ENCODE measurements around the gene KRTAP2-1.
"Not testable (repeated sequence)": the region's sequence is repeated elsewhere in the genome, so short reads cannot be mapped to it uniquely, and the experiment has no call there.

The KRTAP2-1 gene

GRCh38 chr17:41015454-41015853 lies 31.7 kb downstream of the KRTAP2-1 start:
- in situ Hi-C loops (cut with MboI; ENCODE audit: low sequenced_read_pairs) = no loop called here
- H3K4me1 ChIP-seq = no peaks in the 10 kb centered on the region; the same call in 1 of the 2 replicates

DNA sequence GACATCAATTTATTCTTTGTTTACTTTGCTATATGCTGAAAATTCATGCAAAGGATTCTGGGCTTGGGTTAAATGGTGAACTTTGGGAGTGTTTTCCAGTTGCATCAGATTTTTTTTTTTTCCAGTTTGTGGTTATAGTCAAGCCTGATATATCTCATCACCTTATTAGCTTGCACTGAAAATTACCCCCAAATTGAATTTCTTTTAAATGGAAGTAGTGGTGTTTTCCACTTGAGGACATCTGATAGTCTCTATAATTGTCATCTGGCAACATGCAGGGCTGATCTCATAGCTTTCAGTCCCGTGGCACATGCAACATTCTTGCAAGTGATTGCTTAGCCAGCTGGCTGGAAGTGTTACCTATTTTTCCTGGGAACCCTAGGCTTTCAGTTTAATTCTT lies 33.5 kb downstream of the KRTAP2-1 start:
- Histone ChIP-seq H3K27me3 (ENCODE audit: low read depth) (peaks cover 7% of the 10 kb centered on the region; the same call in 1 of the 2 replicates), H3K4me3 (no peak overlapping the region), H3K36me3 (replicated peaks) (no peaks in the 10 kb centered on the region), H3K9me3 (no peaks in the 10 kb centered on the region), H3K4me1 (peaks cover 12% of the 10 kb centered on the region)
- DNase-seq (ENCODE audit: low spot score in 2 of 2) = no peak
- in situ Hi-C loops (cut with MboI; ENCODE audit: low sequenced_read_pairs) = no loop called here

More at GRCh38 chr17:41015454-41015853, 31.7 kb downstream of the KRTAP2-1 start:
- no peaks in the 10 kb centered on the region for H3K9me3 ChIP-seq
- H3K27me3 ChIP-seq (ENCODE audit: low read depth) = peaks cover 4% of the 10 kb centered on the region; the same call in 1 of the 2 replicates
- H3K36me3 ChIP-seq (replicated peaks) = no peaks in the 10 kb centered on the region
- DNase-seq (ENCODE audit: low spot score in 2 of 2) = no peak
- H3K4me3 ChIP-seq = no peak overlapping the region

GRCh38 chr17:41013181-41013580 lies 33.9 kb downstream of the KRTAP2-1 start:
- H3K4me1 ChIP-seq = peaks cover 12% of the 10 kb centered on the region
- H3K27me3 ChIP-seq (ENCODE audit: low read depth) = peaks cover 7% of the 10 kb centered on the region; the same call in 1 of the 2 replicates
- no peak for DNase-seq (ENCODE audit: low spot score in 2 of 2)
- H3K36me3 ChIP-seq (replicated peaks) = no peaks in the 10 kb centered on the region
- in situ Hi-C loops (cut with MboI; ENCODE audit: low sequenced_read_pairs) = no loop called here
- H3K4me3 ChIP-seq = no peak overlapping the region
- no peaks in the 10 kb centered on the region for H3K9me3 ChIP-seq

GRCh38 chr17:41012326-41013120 lies 34.6 kb downstream of the KRTAP2-1 start:
- no peak for DNase-seq (ENCODE audit: low spot score in 2 of 2)
- Histone ChIP-seq H3K9me3 (no peaks in the 10 kb centered on the region), H3K27me3 (ENCODE audit: low read depth) (peaks cover 7% of the 10 kb centered on the region; the same call in 1 of the 2 replicates), H3K4me1 (peaks cover 12% of the 10 kb centered on the region), H3K36me3 (replicated peaks) (no peaks in the 10 kb centered on the region), H3K4me3 (no peak overlapping the region)
- in situ Hi-C loops (cut with MboI; ENCODE audit: low sequenced_read_pairs) = no loop called here

DNA sequence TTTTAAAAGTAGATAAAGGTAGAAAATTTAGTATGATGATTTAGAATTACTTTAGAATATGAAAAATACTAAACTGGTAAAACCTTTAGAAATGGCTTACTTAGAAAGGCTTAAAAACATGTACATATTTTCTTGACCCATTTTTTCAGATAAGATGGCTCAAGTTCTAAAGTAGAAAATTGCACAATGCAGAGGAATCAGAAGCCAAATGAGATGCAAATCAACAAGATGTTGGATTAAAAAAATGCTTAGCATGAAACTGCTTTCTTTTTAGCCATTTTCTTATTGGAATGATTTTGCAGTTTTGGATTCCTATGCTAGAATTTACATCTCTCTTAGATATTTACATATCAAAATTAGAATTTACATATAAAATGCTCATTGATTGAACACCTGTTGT lies 36.7 kb downstream of the KRTAP2-1 start:
- no peaks in the 10 kb centered on the region for H3K36me3 ChIP-seq (replicated peaks)
- no peaks in the 10 kb centered on the region for H3K9me3 ChIP-seq
- no peak overlapping the region for H3K4me3 ChIP-seq
- peaks cover 12% of the 10 kb centered on the region for H3K4me1 ChIP-seq
- DNase-seq (ENCODE audit: low spot score in 2 of 2) = no peak
- in situ Hi-C loops (cut with MboI; ENCODE audit: low sequenced_read_pairs) = no loop called here
- H3K27me3 ChIP-seq (ENCODE audit: low read depth) = peaks cover 7% of the 10 kb centered on the region; the same call in 1 of the 2 replicates

GRCh38 chr17:41009936-41010335 lies 37.2 kb downstream of the KRTAP2-1 start:
- peaks cover 12% of the 10 kb centered on the region for H3K4me1 ChIP-seq
- no peak overlapping the region for H3K4me3 ChIP-seq
- no peak for DNase-seq (ENCODE audit: low spot score in 2 of 2)
- peaks cover 3% of the 10 kb centered on the region for H3K27me3 ChIP-seq (ENCODE audit: low read depth)
- H3K36me3 ChIP-seq (replicated peaks) = no peaks in the 10 kb centered on the region
- in situ Hi-C loops (cut with MboI; ENCODE audit: low sequenced_read_pairs) = no loop called here
- no peaks in the 10 kb centered on the region for H3K9me3 ChIP-seq

DNA sequence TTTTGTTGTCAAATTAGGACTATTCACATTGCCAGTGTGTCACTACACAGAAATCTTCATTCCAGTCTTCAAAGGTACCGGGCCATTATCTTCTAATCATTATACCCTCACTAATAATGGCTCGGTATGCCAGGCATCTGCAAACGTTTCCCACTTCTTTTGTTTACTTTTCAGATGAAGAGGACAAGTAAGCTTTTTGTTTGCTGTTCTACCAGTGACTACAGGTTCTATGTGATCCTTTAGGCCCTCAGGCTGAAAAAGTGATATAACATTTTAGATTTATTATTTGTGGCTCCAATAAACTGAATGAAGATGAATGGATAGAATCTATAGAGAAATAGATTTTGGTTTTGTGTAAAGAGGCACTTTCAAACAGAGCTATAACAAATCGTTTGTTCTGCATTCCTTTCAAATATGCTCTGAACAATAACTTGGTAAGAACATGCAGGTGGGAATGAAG lies 37.8 kb downstream of the KRTAP2-1 start:
- no peaks in the 10 kb centered on the region for H3K9me3 ChIP-seq
- in situ Hi-C loops (cut with MboI; ENCODE audit: low sequenced_read_pairs) = no loop called here
- DNase-seq (ENCODE audit: low spot score in 2 of 2) = peak; percentile 13 to 69

DNA sequence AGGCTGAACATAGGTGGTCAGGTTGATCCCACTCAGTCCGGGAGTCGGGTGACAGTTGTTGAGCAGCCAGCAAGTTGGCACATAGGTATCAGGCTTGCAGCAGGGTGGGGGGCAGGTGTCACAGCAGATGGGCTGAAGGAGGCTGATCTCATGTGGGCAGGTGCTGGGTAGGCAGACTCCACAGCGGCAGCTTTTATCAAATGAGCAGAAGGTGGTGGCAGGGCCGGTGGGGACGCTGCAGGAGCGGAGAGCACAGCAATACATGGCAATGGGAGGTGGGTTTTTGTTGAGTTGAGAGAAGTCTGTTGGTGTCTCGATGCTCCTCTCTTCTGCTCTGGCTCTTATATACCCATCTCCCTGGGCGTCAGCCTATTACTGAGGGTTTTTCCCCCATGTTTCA lies 38.3 kb downstream of the KRTAP2-1 start, which contains the start of gene KRTAP3-1:
TSS of gene KRTAP3-1 (minus strand) at position 318 of the 400 bp plus-strand sequence. CDS start at position 264, 54 bp downstream.
- H3K9me3 ChIP-seq = no peaks in the 10 kb centered on the region
- peaks cover 10% of the 10 kb centered on the region; the same call in 1 of the 2 replicates for H3K27me3 ChIP-seq (ENCODE audit: low read depth)
- H3K4me3 ChIP-seq = no peak within 1 kb of the TSS
- H3K36me3 ChIP-seq (replicated peaks) = no peaks in the 10 kb centered on the region
- H3K4me1 ChIP-seq = peaks cover 12% of the 10 kb centered on the region
- in situ Hi-C loops (cut with MboI; ENCODE audit: low sequenced_read_pairs) = no loop called here
- no peak for DNase-seq (ENCODE audit: low spot score in 2 of 2)

More for the DNA sequence above, 37.8 kb downstream of the KRTAP2-1 start:
- H3K4me1 ChIP-seq = peaks cover 12% of the 10 kb centered on the region
- no peak overlapping the region for H3K4me3 ChIP-seq
- H3K27me3 ChIP-seq (ENCODE audit: low read depth) = peaks cover 7% of the 10 kb centered on the region; the same call in 1 of the 2 replicates
- H3K36me3 ChIP-seq (replicated peaks) = no peaks in the 10 kb centered on the region

- no peak for DNase-seq (ENCODE audit: low spot score in 2 of 2)
- Histone ChIP-seq H3K9me3 (no peaks in the 10 kb centered on the region), H3K27me3 (ENCODE audit: low read depth) (peaks cover 14% of the 10 kb centered on the region), H3K36me3 (replicated peaks) (no peaks in the 10 kb centered on the region), H3K4me3 (no peak overlapping the region), H3K4me1 (peaks cover 6% of the 10 kb centered on the region)
- in situ Hi-C loops (cut with MboI; ENCODE audit: low sequenced_read_pairs) = no loop called here
Observed at GRCh38 chr17:41004397-41004796, 42.7 kb downstream of the KRTAP2-1 start.

GRCh38 chr17:41003926-41004325 lies 43.2 kb downstream of the KRTAP2-1 start:
- Histone ChIP-seq H3K9me3 (no peaks in the 10 kb centered on the region), H3K4me3 (no peak overlapping the region), H3K36me3 (replicated peaks) (no peaks in the 10 kb centered on the region), H3K27me3 (ENCODE audit: low read depth) (peaks cover 16% of the 10 kb centered on the region), H3K4me1 (peaks cover under 1% of the 10 kb centered on the region)
- in situ Hi-C loops (cut with MboI; ENCODE audit: low sequenced_read_pairs) = no loop called here
- DNase-seq (ENCODE audit: low spot score in 2 of 2) = no peak

GRCh38 chr17:41002814-41003213 lies 44.3 kb downstream of the KRTAP2-1 start:
- Histone ChIP-seq H3K4me3 (no peak overlapping the region), H3K27me3 (ENCODE audit: low read depth) (peaks cover 27% of the 10 kb centered on the region), H3K36me3 (replicated peaks) (no peaks in the 10 kb centered on the region), H3K9me3 (no peaks in the 10 kb centered on the region), H3K4me1 (no peaks in the 10 kb centered on the region)
- DNase-seq (ENCODE audit: low spot score in 2 of 2) = no peak
- in situ Hi-C loops (cut with MboI; ENCODE audit: low sequenced_read_pairs) = no loop called here

DNA sequence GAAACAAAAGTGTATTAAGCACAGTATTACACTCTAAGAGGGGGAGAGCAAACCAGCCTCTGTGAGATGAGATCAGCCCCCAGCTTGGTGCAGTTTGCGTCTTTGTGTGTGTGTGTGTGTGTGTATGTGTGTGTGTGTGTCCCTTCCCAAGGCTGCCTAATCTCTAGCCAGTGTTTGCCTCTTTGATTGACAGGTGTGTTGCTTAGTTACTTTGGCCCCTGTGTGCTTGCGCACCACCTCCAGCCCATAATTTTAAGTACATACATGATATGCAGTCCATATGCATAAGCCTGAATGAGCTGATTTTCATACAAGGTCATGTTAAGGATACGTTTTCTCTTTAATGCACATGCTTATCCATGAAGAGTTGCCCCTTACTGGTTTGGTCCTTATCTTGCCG lies 45.3 kb downstream of the KRTAP2-1 start:
- DNase-seq (ENCODE audit: low spot score in 2 of 2) = no peak
- no peaks in the 10 kb centered on the region for H3K9me3 ChIP-seq
- H3K4me1 ChIP-seq = no peaks in the 10 kb centered on the region
- H3K36me3 ChIP-seq (replicated peaks) = no peaks in the 10 kb centered on the region
- H3K4me3 ChIP-seq = no peak overlapping the region
- H3K27me3 ChIP-seq (ENCODE audit: low read depth) = peaks cover 34% of the 10 kb centered on the region
- in situ Hi-C loops (cut with MboI; ENCODE audit: low sequenced_read_pairs) = no loop called here

GRCh38 chr17:40999563-40999962 lies 47.6 kb downstream of the KRTAP2-1 start, which contains the start of gene KRTAP3-2:
KRTAP3-2 (minus strand) TSS chr17:40999906; CDS start chr17:40999853, 53 bp downstream.
- H3K9me3 ChIP-seq; DNase-seq (ENCODE audit: low spot score in 2 of 2); in situ Hi-C loops (cut with MboI; ENCODE audit: low sequenced_read_pairs); H3K36me3 ChIP-seq (replicated peaks); H3K4me3 ChIP-seq; H3K4me1 ChIP-seq: not testable (repeated sequence)
- H3K27me3 ChIP-seq (ENCODE audit: low read depth) = peaks cover 35% of the 10 kb centered on the region

DNA sequence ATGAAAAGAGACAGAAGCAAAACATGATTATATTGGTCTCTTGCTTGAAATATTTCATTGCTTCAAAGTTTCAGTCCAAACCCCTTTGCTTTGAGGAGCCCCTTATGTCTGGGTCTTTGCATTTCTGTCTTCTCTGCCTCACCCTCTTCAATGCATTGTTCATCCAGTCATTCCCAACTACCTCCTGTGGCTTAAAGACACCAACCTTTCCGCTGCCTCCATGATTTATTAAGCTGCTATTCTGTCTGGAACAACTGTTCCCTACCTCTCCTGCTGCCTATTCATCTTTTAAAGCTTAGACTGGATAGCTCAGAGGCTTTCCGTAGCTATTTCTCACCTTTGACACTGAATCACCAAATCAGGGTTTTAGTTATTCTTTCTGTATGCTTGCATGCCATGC lies 49.8 kb downstream of the KRTAP2-1 start:
- Histone ChIP-seq H3K9me3 (no peaks in the 10 kb centered on the region), H3K4me3 (no peak overlapping the region), H3K4me1 (no peaks in the 10 kb centered on the region), H3K36me3 (replicated peaks) (no peaks in the 10 kb centered on the region), H3K27me3 (ENCODE audit: low read depth) (peaks cover 34% of the 10 kb centered on the region)
- DNase-seq (ENCODE audit: low spot score in 2 of 2) = no peak
- in situ Hi-C loops (cut with MboI; ENCODE audit: low sequenced_read_pairs) = no loop called here
